ENCODE data around the gene PDHA2.
"Not testable (repeated sequence)": the region's sequence is repeated elsewhere in the genome, so short reads cannot be mapped to it uniquely, and the experiment has no call there.

The PDHA2 gene

DNA sequence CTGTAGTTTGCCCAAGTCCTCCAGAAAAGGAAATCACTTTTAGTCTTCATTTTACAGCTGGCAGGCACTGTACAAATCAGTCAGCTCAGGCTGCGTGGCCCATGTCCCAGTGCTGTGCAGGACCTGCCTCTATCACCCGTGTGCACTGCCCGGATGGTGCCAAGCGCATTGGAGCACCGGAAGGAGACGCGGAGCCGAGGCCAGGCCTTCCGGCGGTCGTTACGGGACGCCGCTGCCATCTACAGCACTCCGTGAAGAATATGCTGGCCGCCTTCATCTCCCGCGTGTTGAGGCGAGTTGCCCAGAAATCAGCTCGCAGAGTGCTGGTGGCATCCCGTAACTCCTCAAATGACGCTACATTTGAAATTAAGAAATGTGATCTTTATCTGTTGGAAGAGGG is at the start of gene PDHA2:
PDHA2 (plus strand) TSS at position 203 of the 400 bp plus-strand sequence; CDS start at position 261, 58 bp downstream.
- no peak for DNase-seq

DNA sequence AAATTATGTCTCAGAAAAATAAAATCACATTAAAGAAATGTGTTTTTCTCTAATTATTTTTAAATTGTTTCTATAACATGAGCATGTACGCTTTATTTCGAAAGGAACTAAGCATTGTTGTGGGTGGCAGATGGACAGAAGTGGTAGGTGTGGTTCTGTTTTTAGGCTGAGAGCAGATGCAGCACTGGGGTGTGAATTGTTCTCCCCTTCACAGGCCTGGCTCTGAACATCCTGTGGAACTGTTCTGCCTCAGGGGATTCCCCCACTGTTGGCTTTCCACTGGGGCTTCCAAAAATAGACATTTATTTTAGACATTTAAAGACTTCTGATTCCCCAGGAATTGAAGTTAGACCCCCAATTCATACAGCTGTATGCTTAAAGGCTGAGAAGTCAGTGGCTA is 41.9 kb upstream of the PDHA2 start:
- DNase-seq: no peak

DNA sequence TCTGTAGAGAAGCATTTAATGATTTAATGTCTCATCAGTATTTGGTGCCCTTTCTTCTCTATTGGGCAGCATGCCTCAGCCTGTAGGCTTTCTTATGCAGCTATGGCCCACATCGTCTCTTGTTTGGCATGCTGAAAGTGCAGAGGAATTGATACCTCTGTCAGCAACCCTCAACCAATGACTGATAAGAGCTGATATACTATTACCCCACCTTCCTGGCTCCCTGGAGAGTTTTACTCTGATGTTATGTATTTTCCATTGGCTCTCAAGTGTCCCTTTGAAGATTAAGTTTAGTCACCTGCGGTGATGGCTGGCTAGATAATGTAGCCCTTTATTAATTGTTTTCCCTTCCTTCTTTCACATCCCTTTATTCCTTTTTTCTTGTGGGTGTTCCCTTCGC is 41.2 kb upstream of the PDHA2 start:
- DNase-seq: no peak

DNA sequence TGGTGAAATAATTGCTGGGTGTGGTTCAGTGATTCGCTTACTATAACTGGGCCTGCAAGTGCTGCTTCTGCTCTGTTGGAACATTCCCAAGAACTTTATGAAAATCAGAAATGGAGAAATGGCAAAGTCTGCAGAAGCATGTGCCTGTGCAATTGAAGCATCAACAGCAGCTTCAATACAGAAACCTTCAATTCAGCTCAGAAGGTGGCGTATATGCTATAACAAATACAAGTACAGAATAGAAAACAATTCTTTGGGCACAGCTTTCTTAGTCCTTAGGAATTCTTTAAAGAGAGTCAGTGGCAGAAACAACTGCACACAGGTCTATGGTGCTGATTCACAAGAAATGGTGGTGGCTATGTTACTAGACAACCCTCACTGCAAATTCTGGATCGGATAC is 18.0 kb upstream of the PDHA2 start:
- no peak for DNase-seq

DNA sequence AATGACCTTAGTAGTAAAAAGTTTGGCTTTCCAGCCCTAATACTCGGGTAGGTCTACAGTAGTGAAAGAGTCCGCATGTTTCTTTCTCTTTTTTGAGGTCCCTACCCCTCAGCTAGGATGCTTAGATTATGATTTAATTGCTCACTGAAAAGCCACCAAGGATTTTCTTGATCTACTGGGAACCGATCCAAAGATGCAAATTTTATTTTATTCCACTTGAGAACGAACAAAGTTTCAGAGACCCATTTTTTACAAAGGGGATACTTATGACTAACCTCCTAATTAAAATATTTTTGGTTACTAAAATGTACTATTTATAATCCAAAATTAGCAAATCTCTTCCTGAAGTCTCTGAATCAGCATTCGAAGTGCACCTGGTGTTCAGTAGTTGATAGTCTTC is 14.3 kb upstream of the PDHA2 start:
- no peak for DNase-seq

DNA sequence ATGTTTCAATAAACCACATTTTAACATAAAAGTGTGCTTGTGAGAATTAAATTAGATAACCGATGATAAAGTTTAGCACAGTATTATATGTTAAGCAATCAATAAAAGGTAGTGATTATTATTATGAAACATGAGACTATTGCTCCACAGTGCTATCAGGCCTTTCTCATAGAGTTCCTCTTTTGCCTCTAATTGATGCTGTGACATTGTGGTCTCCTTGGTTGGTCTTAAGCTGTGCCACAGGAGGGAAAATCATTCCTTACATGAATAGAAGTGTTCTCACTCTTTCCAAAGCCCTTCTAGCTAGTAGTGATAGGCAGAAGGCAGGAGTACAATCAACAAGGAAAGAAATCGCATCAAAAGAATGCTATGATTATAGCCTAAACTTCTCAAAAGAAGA is 9.2 kb upstream of the PDHA2 start:
- no peak for DNase-seq

DNA sequence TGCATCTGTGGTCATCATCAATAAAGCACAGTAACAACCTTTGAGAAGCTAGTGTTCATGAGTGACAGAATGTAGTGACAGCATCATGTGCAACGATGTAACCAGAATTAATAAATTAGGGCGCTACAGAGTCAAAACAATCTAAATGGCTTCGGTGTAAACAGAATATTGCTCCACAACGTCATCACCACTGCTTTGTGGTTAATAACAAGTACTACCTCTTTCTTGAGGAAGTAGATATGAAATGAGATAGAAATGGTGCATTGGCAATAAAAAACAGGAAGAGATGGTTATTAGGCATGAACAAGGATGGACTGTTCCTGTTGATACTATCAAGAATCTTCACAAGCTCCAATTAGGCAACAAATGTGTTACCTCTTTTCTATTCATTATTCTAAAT is 8.7 kb upstream of the PDHA2 start:
- no peak for DNase-seq

DNA sequence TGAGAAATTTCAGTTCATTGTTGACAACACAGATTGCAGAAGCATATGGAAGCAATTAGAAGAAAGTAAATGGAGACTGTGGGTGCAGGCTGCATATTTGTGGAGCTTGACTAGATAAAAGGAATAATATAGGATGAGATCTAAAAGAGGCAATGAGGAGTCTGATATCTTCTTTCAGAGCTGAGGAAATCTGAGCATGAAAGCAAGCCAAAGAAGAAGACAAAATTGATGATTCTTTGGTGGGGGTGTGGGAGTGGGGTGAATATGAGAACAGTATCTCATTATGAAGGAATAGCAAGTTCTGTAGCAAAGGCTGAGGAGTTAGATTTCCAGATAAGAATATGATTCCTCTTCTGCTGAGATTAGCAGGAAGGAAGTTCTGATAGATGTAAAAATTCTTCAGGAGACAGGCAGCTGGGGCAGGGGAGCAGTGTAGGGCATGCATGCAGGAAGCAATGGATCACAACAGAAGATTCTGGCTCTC is 6.1 kb upstream of the PDHA2 start:
- DNase-seq: no peak

DNA sequence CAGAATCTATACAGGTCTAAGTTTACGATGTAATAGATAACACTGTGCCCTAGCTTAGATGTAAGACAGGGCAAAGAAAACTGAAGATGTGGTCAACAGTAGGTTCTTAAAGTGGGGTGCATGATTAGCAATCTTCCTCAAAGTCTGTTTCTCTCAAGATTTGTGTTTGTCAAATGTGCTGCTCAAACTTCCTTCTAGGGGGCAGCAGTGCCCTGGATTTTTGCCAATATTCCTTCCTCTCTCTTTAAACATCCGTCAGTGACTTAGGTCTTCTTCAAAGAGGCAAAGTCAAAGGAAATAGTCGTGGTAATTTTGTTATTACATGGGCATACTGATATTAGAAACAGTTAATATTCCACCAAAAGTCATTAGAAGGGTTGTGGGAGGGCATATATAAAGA is 4.2 kb upstream of the PDHA2 start:
- no peak for DNase-seq

DNA sequence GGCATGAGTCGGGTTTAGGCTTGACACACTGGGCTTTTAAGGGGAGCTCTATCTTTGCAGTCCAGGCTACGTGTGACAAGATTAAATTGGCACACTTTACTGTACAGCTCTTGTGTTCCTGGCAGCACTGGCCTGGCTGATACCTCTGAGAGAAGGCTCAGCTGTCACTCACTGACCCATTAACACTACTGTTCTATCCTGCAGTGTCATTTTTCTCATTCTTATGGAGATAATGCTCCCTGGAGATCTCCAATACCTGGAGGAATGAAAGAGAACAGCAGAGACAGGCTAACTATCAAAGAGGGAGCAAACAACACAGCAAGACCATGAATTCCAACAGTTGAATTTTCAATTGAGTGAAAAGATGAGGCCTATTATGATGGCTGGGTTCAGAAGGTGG is 1.7 kb upstream of the PDHA2 start:
- no peak for DNase-seq

DNA sequence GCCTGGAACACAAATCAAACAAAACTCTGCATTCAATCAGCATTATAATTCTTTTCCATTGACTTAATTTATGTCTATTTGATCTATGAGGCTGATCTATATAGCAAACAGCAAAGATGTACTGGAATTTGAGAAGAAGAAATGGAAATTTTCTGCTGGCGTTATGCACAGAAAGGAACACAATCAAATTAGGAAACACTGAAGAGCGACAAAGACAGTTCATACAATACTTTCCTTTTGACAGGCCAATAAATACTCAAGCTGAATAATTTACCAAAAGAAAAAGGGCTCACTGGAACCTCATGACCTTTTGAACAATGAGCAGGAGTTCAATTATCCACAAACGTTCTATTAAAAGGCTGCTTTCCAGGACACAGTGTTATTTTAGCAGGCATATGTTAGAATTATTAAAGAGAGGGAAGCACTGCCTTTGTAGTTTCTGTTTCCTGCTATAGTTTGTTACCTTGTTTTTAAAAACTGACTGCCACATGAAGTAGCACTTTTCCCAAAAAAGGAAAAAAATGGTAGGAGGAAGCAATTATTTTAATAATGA is 8.1 kb downstream of the PDHA2 start:
- no peak for DNase-seq

DNA sequence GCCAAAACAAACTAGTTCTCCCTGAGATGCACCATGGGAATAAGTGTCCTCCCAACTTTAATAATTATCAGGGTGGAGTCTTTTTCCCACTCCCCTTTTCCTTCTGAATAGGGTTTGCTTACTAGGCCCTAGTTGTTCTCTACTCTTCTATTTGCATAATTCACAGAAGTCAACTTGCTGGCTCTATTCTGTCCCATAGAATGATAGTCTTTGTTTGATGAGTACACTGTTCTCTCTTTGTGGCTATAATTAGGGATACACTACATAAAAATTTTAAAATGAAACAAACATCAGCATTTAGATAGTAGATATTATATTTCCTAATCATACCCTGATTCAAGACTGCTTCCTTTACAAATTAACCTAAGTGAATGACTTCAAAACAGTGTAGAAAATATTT is 10.3 kb downstream of the PDHA2 start:
- DNase-seq: no peak

DNA sequence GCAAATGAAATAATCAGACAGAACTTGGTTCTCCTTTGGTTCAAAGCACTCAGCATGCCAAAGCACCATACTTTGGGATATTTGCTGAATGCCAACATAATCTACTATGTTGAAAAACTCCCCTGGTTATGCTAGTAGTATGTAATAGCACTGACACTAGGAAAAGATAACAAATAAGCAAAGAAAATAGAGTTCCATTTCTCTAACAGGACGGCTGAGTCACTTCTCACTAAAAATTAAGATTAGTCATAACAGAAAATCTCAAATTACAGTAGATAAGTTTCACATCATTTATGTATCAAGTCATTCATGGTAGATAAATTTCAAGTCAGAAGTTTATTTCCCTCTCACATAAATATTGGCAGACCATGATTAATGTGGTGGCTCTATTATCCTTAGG is 17.9 kb downstream of the PDHA2 start:
- DNase-seq: no peak

DNA sequence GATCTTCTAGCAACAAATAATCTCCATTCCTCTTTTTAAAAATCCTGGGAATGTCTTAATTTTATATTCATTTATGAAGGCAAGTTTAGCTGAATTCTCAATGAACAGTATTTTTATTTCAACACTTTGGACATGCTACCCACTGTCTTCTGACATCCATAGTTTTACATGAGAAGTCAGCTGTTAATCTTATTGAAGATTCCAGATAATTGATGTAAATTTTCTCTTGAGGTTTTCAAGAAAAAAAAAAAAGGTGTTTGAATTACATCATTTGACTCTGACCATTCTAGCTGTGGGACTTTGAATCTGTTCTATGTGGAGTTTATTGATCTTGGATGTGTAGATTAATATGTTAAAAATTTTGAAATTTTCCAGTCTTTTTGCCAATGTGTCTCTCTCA is 28.0 kb downstream of the PDHA2 start:
- no peak for DNase-seq

DNA sequence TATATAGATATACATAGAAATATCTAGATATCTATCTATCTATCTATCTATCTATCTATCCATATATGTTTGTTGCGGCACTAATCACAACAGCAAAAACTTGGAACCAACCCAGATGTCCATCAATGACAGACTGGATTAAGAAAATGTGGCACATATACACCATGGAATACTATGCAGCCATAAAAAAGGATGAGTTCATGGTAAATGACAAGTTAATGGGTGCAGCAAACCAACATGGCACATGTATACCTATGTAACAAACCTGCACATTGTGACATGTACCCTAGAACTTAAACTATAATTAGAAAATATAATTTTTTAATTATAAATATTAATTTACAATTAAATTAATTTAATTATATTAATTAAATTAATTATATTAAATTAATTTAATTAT is 29.5 kb downstream of the PDHA2 start:
- DNase-seq: not testable (repeated sequence)

DNA sequence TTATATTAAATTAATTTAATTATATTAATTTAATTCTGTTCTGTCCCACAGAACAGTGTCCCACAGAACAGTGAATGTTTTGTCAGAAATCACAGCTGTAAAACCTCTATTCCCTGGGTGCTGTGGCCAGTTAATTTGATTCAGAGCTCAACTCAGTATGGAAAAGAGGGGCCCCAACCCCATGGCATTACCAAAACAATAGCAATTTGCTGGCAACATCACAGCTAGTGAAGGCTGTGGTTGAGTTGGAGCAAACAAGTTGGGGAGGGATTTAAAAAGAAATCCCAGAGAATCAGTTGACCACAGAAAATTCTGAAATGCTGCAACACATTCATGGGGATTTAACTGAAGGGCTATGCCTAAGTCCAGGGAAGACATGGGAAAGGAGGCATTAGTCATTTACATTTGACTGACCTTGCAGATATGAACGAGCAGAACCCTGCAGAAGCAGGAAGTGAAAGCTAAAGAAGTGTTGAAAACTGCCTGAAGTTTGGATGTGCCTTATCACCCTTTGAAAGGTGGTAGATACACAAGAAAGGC is 30.1 kb downstream of the PDHA2 start:
- no peak for DNase-seq

DNA sequence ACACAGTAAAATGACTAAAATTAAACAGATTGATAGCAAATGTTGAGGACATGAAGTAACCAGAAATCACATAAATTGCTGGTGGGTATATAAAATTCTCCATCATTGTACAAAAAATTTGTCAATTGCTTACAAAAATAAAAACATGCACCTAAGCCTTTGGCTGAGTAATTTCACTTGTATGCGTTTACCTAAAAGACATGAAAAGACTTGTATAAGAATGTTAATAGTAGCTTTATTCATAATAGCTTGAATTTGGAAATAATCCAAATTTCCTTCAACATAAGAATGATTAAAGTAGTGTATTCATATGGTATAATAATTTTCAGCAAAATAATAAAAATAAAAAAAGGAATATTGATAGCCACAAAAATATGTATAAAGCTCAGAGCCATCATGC is 37.7 kb downstream of the PDHA2 start:
- no peak for DNase-seq

DNA sequence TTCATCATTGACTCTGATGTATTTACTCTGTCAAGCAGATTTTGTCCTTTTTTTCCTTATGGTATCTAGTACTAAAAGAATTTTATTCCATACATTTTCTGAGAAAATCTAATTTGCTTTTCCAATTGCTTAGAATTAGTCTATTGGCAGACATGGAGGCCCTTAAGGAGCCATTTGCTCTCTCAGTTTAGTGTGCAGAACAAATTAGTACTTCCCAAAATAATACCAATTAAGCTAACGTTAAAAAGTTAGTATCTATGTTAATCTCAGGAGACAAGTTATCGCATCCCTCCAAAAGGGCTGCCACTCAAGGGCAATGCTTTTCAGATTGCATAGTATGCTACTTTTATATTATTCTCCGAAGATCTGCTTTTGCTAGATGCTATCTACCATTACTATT is 47.7 kb downstream of the PDHA2 start:
- no peak for DNase-seq

DNA sequence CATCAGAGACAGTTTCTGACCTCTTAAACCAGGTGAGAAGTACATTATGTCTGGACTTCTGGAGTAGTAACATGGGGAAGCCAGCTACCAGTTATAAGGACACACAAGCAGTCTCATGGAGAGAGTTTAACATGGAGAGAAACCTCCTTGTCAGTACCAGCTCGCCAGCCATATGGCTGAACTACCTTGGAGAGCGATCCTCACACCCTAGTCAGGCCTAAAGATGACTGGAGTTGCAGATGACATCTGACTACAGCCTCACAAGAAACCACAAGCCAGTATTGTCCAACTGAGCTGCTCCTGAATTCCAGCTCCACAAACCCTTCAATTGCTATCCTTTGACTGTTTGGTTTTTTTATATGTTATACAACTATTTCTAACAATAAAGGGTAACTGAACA is 49.8 kb downstream of the PDHA2 start:
- DNase-seq: no peak
